K562 treated with DMSO at 1 percent for 24 hours (cell line): ENCODE data around the gene SLC35F1. TPM values are rescaled to one million over a fixed set of nuclear protein-coding genes. Genes with fewer than 3 reads are reported as not detected.

Experiments used
- total RNA-seq: library from RNA; unstranded; fragments of 300-600 nt; gene quantifications from 2 replicates; pipeline ENCODE4 v1.2.3, GENCODE V29; 2022; ENCODE audit warnings: low read depth; ENCODE audit not compliant: insufficient read depth

The SLC35F1 gene
- total RNA-seq = not detected in 2 replicates

DNA sequence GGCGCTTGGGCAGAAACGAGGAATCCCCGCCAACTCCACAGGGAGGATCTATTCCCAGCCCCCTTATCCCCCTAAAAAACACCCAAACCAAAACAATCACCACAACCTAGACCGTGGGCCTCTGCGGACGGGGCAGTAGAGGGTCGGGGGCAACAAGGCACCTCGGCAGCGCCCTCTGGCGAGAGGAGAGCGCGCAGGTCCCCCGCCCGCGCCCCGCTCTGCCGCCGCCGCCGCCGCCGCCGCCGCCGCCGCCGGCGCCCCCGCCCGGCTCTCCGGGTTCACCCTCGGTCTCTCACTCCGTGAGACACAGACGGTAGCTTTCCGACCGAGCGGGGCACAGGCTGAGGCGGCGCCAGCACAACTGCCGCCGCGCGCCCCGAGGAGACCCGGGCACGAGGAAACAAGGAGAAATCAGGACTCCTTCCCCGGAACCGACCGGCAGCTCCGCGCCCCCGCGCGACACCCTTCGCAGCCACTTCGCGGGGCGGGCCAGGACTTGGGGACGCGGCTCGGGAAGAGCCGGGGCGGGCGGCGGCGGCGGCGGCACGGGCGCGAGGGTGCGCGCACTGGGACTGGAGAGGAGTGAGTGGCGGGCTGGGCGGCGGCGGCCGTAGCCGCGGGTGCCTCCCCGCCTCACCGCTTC is at the start of gene SLC35F1:
TSS of gene SLC35F1 (plus strand) at position 307 of the 643 bp plus-strand sequence.

Other genes with a start within 250 kb of the SLC35F1 start
- gene NUS1, start 231.8 kb upstream of the SLC35F1 start, total RNA-seq = 16.3 and 20.1 TPM in 2 replicates